ENCODE measurements around the gene TNFSF10.

DNA sequence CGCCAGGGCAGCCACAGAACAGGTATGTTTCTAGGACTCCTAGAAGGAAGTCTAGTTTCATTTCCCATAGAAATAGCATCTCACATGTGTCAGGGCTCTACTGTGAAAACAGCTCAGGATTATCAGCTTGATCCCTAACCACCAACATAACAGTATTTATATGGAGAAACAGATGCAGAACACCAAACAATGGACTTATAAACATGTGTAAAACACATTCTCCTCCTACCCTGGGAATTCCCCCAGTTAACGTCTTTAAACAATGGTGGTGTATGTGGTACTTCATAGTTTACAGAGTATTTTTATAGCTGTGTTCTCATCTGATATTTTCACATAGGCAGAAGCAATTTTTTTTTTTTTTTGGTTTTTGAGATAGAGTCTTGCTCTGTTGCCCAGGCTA, 9.7 kb downstream of the TNFSF10 start:
- TF ChIP-seq, protein P1, sequence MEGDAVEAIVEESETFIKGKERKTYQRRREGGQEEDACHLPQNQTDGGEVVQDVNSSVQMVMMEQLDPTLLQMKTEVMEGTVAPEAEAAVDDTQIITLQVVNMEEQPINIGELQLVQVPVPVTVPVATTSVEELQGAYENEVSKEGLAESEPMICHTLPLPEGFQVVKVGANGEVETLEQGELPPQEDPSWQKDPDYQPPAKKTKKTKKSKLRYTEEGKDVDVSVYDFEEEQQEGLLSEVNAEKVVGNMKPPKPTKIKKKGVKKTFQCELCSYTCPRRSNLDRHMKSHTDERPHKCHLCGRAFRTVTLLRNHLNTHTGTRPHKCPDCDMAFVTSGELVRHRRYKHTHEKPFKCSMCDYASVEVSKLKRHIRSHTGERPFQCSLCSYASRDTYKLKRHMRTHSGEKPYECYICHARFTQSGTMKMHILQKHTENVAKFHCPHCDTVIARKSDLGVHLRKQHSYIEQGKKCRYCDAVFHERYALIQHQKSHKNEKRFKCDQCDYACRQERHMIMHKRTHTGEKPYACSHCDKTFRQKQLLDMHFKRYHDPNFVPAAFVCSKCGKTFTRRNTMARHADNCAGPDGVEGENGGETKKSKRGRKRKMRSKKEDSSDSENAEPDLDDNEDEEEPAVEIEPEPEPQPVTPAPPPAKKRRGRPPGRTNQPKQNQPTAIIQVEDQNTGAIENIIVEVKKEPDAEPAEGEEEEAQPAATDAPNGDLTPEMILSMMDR (IDR thresholded peaks at IDR 0.05 in 2 of 3, conservative IDR thresholded peaks at IDR 0.05 in 1 of 3; ENCODE audit: control insufficient read depth in 2 of 3, extremely low read depth in 1 of 3, insufficient read depth in 1 of 3, low read depth in 3 of 3, low read length in 3 of 3): no peak
- no peak for TF ChIP-seq YY1 (IDR thresholded peaks at IDR 0.05; ENCODE audit: low read depth, low read length)

Data from GM12878 (cell line).